ENCODE measurements around the gene FAM237B.

The FAM237B gene

GRCh38 chr7:90290244-90291113, 30.6 kb downstream of the FAM237B start:
- no peak for DNase-seq (ENCODE audit: low read depth, low spot score)

GRCh38 chr7:90288154-90288553, 33.0 kb downstream of the FAM237B start:
- no peak for DNase-seq (ENCODE audit: low read depth, low spot score)

- DNase-seq (ENCODE audit: low read depth, low spot score) = no peak
These were observed 44.9 kb downstream of the FAM237B start for GRCh38 chr7:90276033-90276728.

GRCh38 chr7:90274161-90274560, 46.9 kb downstream of the FAM237B start:
- DNase-seq (ENCODE audit: low read depth, low spot score) = no peak

GRCh38 chr7:90272242-90272641, 48.9 kb downstream of the FAM237B start:
- no peak for DNase-seq (ENCODE audit: low read depth, low spot score)

GRCh38 chr7:90271753-90272152, 49.4 kb downstream of the FAM237B start:
- no peak for DNase-seq (ENCODE audit: low read depth, low spot score)

- no peak for DNase-seq (ENCODE audit: low read depth, low spot score)
These were observed 50.5 kb downstream of the FAM237B start for GRCh38 chr7:90270431-90271178.

- DNase-seq (ENCODE audit: low read depth, low spot score) = no peak
These were observed 51.9 kb downstream of the FAM237B start for GRCh38 chr7:90269163-90269562.

GRCh38 chr7:90267263-90267858, 53.7 kb downstream of the FAM237B start:
- DNase-seq (ENCODE audit: low read depth, low spot score) = no peak

GRCh38 chr7:90266808-90267207, 54.3 kb downstream of the FAM237B start:
- no peak for DNase-seq (ENCODE audit: low read depth, low spot score)
